Right cardiac atrium (tissue), 5 donors: ENCODE measurements around the gene ZDHHC22. TPM values are rescaled to one million over a fixed set of nuclear protein-coding genes. Genes with fewer than 3 reads are reported as not detected.

Experiments used
- ATAC-seq, 2 donors: fragments of 200-7000 bp; cut with Tn5 transposase; one replicate each; pipeline versions ENCODE4 v1.8.0 to v1.9.1; 2020; ENCODE audit warnings: moderate library complexity in 2 of 2, mild to moderate bottlenecking in 1 of 2
- DNase-seq, 3 donors: peaks; one replicate each; pipeline ENCODE4 v3.0.0-alpha.2; 2020
- H3K27ac ChIP-seq: one replicate; pipeline ENCODE4 v1.5.1; 2013; ENCODE audit warnings: mild to moderate bottlenecking, low read length, control low read depth, moderate library complexity
- H3K27me3 ChIP-seq: one replicate; pipeline ENCODE4 v1.6.1; 2013; ENCODE audit not compliant: control insufficient read depth, insufficient read depth
- H3K4me1 ChIP-seq: one replicate; pipeline ENCODE4 v1.6.1; 2013; ENCODE audit warnings: low read length; ENCODE audit not compliant: control insufficient read depth, insufficient read depth
- H3K4me3 ChIP-seq: one replicate; pipeline ENCODE4 v1.5.1; 2013; ENCODE audit warnings: low read length, control low read depth
- H3K9me3 ChIP-seq: one replicate; pipeline ENCODE4 v1.6.1; 2013; ENCODE audit warnings: low read length; ENCODE audit not compliant: control insufficient read depth
- WGBS: extraction: QIAGEN DNeasy Blood & Tissue Kit; methylation state at CpG from one replicate; pipeline ENCODE4 v1.1.7; 2013; 5-methylcytosine and 5-hydroxymethylcytosine counted together
- intact Hi-C, 4 donors: fragments of 100-400 bp; cut with DNase I; formaldehyde crosslinking; loops; one replicate each; pipeline versions ENCODE4 v1.11.0 to v1.14.0; 2022 to 2023
- long read RNA-seq, 4 donors: library from polyadenylated mRNA; unstranded; transcript quantifications; one replicate each; pipeline ENCODE4 v2.0.0, GENCODE V29; 2020 to 2021
- polyA plus RNA-seq: library from polyadenylated mRNA; stranded (reverse); fragments of 200-250 nt; gene quantifications from one replicate; pipeline ENCODE4 v1.2.3, GENCODE V29; 2013
- total RNA-seq, 4 donors: library from RNA; stranded (reverse); fragmentation: NEBNext Ultra II Directional; extraction: Animal tissue kit (Norgen Biotek cat#: 25700); gene quantifications; one replicate each; pipeline ENCODE4 v1.2.1, GENCODE V29; 2021
- donor health status: healthy with polysubstance abuse.
- donor health status: DM: no; HTN: yes; CAD: no.
- donor health status: DM: no; HTN: no; CAD: no.
- donor health status: DM: no; HTN: yes; CAD: no; lungs with severe emphysema.
- donor health status: DM: yes; HTN: yes; CAD: no.

Gene ZDHHC22
- not detected for total RNA-seq
- polyA plus RNA-seq = not detected
- long read RNA-seq, donor 1 = 0 reads
- long read RNA-seq, donor 2 = 0 reads
- long read RNA-seq, donor 3 = 0 reads
- long read RNA-seq, donor 4 = 0 reads

GRCh38 chr14:77141214-77142004, at the start of gene ZDHHC22:
Gene ZDHHC22, minus strand, starts transcription at chr14:77141791. Its CDS starts 2,053 bp downstream, at chr14:77139738.
- intact Hi-C loops = no loop called here
- no peaks in the 10 kb centered on the region for H3K27me3 ChIP-seq
- peak; percentile 49 to 52 for ATAC-seq
- peak within 1 kb of the TSS; percentile 41 for H3K4me3 ChIP-seq
- no peak for DNase-seq
- under 1% methylated on average over 77 of the region's 77 CpGs for WGBS
- H3K27ac ChIP-seq = no peak within 1 kb of the TSS
- no peaks in the 10 kb centered on the region for H3K9me3 ChIP-seq
- no peaks in the 10 kb centered on the region for H3K4me1 ChIP-seq

- WGBS = 59% methylated on average over 1 of the region's 1 CpG
- no peaks in the 10 kb centered on the region for H3K4me1 ChIP-seq
- intact Hi-C loops = no loop called here
Measured at GRCh38 chr14:77190977-77191376, 49.4 kb upstream of the ZDHHC22 start.

DNA sequence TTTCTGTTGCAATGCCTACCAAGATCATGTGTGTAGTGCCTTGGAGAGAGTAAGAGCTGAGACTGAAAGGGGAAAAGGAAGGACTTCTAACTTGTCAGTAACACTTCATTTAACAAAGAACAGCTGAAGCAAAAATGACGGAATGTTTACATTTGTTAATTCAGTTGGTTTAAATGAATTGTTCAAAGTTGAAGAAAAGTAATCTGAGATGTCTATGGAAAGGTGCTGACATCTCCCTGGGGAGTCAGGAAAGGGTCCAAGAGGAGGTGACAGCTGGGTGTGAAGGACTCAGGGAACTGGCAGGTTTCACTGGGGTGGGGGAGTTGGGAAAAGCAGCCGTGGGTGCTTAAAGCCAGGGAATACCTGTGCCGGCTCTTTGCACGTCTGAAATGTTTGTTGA, 47.9 kb upstream of the ZDHHC22 start:
- ATAC-seq (no peak), DNase-seq (no peak)
- Histone ChIP-seq H3K4me1 (no peaks in the 10 kb centered on the region), H3K27me3 (no peaks in the 10 kb centered on the region), H3K9me3 (no peaks in the 10 kb centered on the region), H3K27ac (no peak overlapping the region), H3K4me3 (no peak overlapping the region)
- 43% methylated on average over 4 of the region's 4 CpGs for WGBS
- intact Hi-C loops = no loop called here

More at GRCh38 chr14:77190977-77191376, 49.4 kb upstream of the ZDHHC22 start:
- no peak overlapping the region for H3K4me3 ChIP-seq
- H3K9me3 ChIP-seq = no peaks in the 10 kb centered on the region
- H3K27me3 ChIP-seq = no peaks in the 10 kb centered on the region
- no peak overlapping the region for H3K27ac ChIP-seq
- ATAC-seq (no peak), DNase-seq (no peak)

- intact Hi-C loops = no loop called here
- DNase-seq (no peak), ATAC-seq (no peak)
- WGBS = 62% methylated on average over 3 of the region's 3 CpGs
- Histone ChIP-seq H3K4me1 (no peaks in the 10 kb centered on the region), H3K27ac (no peak overlapping the region), H3K4me3 (no peak overlapping the region), H3K27me3 (no peaks in the 10 kb centered on the region), H3K9me3 (no peaks in the 10 kb centered on the region)
Measured at GRCh38 chr14:77187649-77188012, 46.0 kb upstream of the ZDHHC22 start.

DNA sequence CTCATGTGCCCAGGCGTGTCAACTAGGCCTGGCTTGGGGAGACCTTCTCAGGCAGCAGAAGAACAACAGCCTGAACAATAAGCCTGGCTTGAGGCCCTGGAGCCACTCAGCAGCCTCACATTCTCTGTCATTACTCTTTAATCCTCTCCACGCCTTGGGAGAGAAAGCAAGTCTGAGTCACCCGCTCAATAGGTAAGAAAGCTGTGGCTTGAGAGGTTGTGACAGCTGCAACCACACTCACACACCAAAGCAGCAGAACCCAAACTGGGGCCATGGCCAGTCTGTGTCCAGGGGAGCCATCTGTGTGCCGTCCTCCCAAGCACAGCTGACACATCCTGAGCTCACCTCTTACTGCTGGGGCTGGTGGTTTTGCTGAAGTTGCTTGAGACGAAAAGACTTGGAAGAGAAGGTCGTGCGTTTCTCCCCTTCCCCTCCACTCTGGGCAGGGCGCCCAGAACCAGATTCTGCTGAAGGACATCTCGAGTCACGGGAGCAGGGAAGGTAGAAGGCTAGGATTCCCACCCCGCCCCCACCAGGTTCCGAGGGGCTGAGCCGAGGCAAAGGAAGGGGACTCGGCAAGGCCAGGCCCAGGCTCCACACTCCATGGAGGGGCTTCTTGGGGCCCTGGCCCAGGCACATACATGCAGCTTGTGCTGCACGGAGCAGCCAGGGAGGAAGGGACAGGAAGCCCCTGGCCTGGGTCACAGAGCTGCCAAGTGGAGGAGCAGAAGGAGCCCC, 45.5 kb upstream of the ZDHHC22 start:
- H3K9me3 ChIP-seq = no peaks in the 10 kb centered on the region
- WGBS = 32% methylated on average over 15 of the region's 15 CpGs
- H3K4me3 ChIP-seq = no peak overlapping the region
- intact Hi-C loops = no loop called here
- H3K27me3 ChIP-seq = no peaks in the 10 kb centered on the region
- peak; percentile 17 to 18 for ATAC-seq
- no peak overlapping the region for H3K27ac ChIP-seq
- no peak for DNase-seq
- H3K4me1 ChIP-seq = peaks cover 1% of the 10 kb centered on the region

- ATAC-seq (no peak), DNase-seq (no peak)
- no peaks in the 10 kb centered on the region for H3K27me3 ChIP-seq
- intact Hi-C loops = no loop called here
- H3K4me1 ChIP-seq = peaks cover 1% of the 10 kb centered on the region
- H3K9me3 ChIP-seq = no peaks in the 10 kb centered on the region
- 67% methylated on average over 2 of the region's 2 CpGs for WGBS
- H3K4me3 ChIP-seq = no peak overlapping the region
- no peak overlapping the region for H3K27ac ChIP-seq
Measured at GRCh38 chr14:77185093-77185465, 43.5 kb upstream of the ZDHHC22 start.

DNA sequence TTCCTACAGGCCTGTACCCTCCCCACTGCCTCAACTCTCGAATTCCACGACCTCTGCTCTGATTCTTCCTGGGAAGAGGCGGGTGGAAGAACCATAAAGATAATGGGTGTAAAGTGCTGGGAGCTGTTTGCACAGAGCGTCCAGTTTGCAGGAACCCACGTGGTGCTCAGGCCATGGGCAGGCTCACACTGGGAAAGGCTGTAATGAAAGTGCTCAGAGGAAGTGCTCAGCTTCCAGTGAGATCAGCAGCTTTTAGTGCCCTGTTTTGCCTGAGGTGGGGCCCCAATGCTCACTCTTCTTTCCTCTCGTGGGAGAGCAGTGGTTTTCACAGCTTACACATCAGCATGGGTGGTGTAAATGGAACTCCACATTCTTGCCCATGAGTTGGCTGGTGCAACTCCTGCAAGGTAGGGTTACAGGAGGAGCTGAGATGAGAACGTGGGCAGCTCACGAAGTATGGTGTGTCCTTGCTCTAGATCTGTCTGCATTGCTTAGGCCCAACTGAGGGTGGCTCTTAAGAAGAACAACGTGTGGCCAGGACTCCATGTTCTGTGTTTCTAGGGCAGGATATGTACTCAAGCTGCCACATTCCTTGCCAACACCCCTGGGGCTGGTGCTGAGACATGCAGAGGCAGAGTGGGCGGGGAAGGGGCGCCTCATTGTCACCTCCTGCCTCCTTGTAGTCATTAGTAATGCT, 43.0 kb upstream of the ZDHHC22 start:
- DNase-seq (no peak), ATAC-seq (no peak)
- H3K9me3 ChIP-seq = no peaks in the 10 kb centered on the region
- intact Hi-C loops = no loop called here
- H3K4me1 ChIP-seq = peaks cover 1% of the 10 kb centered on the region
- WGBS = 55% methylated on average over 11 of the region's 11 CpGs
- H3K27ac ChIP-seq = no peak overlapping the region
- H3K4me3 ChIP-seq = no peak overlapping the region
- no peaks in the 10 kb centered on the region for H3K27me3 ChIP-seq

GRCh38 chr14:77183896-77184295, 42.3 kb upstream of the ZDHHC22 start:
- DNase-seq (no peak), ATAC-seq (no peak)
- Histone ChIP-seq H3K27me3 (no peaks in the 10 kb centered on the region), H3K27ac (no peak overlapping the region), H3K4me3 (no peak overlapping the region), H3K4me1 (peaks cover 1% of the 10 kb centered on the region), H3K9me3 (no peaks in the 10 kb centered on the region)
- WGBS = 48% methylated on average over 5 of the region's 5 CpGs
- intact Hi-C loops = no loop called here

GRCh38 chr14:77181603-77182437, 40.2 kb upstream of the ZDHHC22 start, which contains the start of gene TMEM63C:
Gene TMEM63C, plus strand, starts transcription at chr14:77181798. Its CDS starts 37,016 bp downstream, at chr14:77218814.
- peaks cover 1% of the 10 kb centered on the region for H3K4me1 ChIP-seq
- 2% methylated on average over 46 of the region's 46 CpGs for WGBS
- intact Hi-C loops = no loop called here
- no peaks in the 10 kb centered on the region for H3K9me3 ChIP-seq
- no peak for DNase-seq
- H3K4me3 ChIP-seq = peak within 1 kb of the TSS; percentile 2
- H3K27ac ChIP-seq = no peak within 1 kb of the TSS
- no peaks in the 10 kb centered on the region for H3K27me3 ChIP-seq
- ATAC-seq = peak; percentile 27 to 54
